M059J (cell line): ENCODE measurements around the gene PSPH. TPM values are rescaled to one million over a fixed set of nuclear protein-coding genes. Genes with fewer than 3 reads are reported as not detected.
A peak's percentile ranks its signal among the peaks of the same experiment; 100 is the strongest.
"Not testable (repeated sequence)": the region's sequence is repeated elsewhere in the genome, so short reads cannot be mapped to it uniquely, and the experiment has no call there.

ENCODE experiments used
- DNase-seq: peaks from one replicate; pipeline ENCODE4 v3.0.0-alpha.2; 2012; ENCODE audit warnings: low read depth
- total RNA-seq: library from RNA; depleted of rRNA; stranded (reverse); fragments of >200 nt; shearing (Covaris generic); gene quantifications from 2 replicates; pipeline ENCODE4 v1.2.3, GENCODE V29; 2014; rRNA removed

The PSPH gene
- 47.8 and 50.8 TPM in 2 replicates for total RNA-seq

GRCh38 chr7:56051339-56052191 lies at the start of gene PSPH, which contains the start of gene CCT6A:
Gene PSPH (minus strand): TSS chr7:56051444. CDS start chr7:56021212, 30,232 bp downstream.
Gene CCT6A (plus strand): TSS chr7:56051765. CDS start chr7:56051849, 84 bp downstream.
- DNase-seq, result peak; percentile 99

GRCh38 chr7:56099653-56100052 lies 48.4 kb upstream of the PSPH start:
- no peak for DNase-seq

DNA sequence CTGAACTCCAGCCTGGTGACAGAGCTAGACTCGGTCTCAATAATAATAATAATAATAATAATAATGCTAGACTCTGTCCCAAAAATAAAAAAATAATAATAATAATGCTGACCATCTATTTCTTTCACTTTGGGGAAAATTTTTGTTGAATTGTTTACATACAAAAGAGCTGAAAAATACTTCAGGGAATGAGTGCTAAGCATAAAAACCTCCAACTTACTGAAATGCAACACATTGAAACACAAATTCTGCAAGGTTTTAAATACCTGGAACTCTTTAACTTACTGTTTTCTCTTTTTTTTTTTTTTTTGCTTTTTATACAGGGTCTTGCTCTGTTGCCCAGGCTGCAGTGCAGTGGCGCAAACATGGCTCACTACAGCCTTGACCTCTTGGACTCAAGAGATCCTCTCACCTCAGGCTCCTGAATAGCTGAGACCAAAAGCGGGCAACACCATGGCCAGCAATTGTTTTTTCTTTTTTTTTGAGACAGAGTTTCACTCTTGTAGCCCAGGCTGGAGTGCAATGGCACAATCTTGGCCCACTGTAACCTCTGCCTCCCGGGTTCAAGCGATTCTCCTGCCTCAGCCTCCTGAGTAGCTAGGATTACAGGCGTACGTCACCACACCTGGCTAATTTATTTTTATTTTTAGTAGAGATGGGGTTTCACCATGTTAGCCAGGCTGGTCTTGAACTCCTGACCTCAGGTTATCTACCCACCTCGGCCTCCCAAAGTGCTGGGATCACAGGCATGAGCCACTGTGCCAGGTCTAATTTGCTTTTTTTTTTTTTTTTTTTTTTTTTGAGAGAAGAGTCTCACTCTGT lies 47.2 kb upstream of the PSPH start:
- DNase-seq, result not testable (repeated sequence)

DNA sequence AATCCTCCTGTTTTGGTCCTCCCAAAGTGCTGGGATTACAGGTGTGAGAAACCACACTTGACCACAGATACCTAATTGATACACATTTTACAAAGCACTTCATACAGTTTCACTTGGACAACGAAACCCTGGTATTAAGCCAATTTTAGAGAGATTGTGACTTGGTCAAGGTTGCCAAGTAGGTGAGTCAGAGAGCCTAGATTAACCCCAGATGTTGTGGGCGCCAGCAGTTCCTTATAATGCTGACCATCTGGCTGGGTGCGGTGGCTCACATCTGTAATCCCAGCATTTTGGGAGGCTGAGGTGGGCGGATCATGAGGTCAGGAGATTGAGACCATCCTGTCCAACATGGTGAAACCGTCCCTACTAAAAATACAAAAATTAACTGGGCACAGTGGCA lies 46.5 kb upstream of the PSPH start:
- DNase-seq, result peak; percentile 81

DNA sequence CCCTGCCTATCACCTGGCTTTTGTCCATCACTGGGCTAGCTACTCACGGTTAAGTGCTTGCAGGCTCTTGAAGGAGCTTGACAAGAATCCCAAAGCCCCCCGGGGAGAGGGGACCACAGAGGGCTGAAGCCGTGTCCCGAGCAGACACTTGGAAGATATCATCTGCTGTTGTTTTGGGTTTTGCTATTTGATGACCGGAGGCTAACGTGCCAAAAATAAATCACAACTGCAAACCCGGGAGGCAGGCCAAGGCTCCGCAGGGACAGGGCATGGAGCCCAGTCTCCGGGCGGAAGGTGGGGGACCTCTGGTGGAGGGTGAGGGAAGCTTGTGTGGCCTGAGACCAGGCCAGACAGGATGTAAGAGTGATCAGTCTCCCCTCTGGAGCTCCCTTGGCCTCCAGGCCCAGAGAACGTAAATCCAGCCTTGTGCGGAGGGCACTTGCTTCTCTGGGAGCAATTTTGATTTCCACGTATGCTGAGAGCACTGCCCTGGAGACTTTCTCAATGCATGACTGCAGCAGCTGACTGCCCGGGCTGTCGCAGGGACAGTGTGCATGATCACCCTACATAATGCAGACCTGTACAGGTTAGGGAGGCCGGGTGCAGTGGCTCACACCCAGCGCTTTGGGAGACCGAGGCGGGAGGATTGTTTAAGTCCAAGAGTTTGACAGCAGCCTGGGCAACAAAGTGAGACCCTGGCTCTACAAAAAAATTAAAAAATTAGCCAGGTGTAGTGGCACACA lies 41.7 kb upstream of the PSPH start, which contains the start of gene PHKG1:
TSS of gene PHKG1 (minus strand) at position 164 of the 743 bp plus-strand sequence. CDS start 4,011 bp downstream, outside the sequence.
- DNase-seq, result peak; percentile 80

GRCh38 chr7:56092388-56092787 lies 41.1 kb upstream of the PSPH start:
- DNase-seq, result not testable (repeated sequence)

DNA sequence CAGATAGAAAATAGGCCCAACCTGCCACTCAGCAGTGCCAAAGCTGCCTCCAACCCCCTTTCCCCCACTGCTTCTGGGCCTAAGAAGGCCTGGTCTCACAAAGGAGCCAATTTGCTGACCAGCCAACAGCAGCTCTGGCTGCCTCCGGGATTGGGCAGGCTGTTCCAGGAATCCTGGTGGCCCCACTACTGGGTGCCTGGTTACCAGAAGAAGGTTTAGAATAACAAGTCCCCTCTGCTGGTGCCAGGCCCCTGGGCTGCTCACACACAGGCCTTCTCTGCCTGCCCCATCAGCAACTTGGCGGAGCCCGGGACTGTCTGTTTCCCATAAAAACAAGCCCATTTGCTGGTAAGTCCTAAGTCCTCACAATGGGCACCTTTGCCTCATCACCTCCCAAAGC lies 40.3 kb upstream of the PSPH start:
- DNase-seq, result no peak

- DNase-seq, result no peak
Observed at GRCh38 chr7:56087445-56087844, 36.2 kb upstream of the PSPH start.

- no peak for DNase-seq
Observed at GRCh38 chr7:56086761-56087160, 35.5 kb upstream of the PSPH start.

- DNase-seq, result no peak
Observed at GRCh38 chr7:56083150-56083785, 32.0 kb upstream of the PSPH start.

GRCh38 chr7:56081626-56082340 lies 30.5 kb upstream of the PSPH start:
- DNase-seq, result no peak

DNA sequence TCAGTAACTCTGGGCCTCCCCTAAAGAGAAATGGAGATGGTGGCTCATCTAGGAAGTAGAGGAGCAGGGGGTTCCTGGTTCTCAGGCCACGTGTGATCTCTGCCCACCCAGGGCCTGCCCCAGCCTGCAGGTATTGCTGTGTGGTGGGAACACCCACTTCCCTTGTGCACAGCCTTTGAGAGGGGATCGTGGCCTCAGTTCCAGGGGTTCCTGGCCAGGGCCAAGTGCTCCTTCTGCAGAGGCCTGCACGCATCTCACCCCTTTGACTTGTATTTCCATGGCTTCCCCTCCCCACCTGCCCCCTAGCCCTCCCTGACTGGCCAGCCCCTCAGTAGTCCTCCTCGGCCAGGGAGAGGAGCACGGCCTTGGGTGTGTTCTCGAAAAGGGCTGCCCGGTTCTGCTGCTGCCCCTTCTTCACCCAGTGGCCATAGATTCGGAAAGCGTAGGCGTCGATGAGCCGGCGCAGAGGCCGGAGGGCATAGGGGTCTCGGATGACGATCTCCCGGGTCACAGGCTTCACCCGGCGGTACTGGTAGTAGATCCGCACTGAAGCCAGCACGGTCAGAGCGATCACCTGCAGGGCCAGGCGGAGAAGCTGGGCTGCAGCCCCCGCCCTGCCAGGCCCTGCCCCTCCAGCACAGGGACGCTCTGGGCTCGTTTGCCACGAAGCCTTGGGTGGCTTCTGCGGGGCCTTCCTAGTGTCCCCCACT lies 29.6 kb upstream of the PSPH start:
- not testable (repeated sequence) for DNase-seq

DNA sequence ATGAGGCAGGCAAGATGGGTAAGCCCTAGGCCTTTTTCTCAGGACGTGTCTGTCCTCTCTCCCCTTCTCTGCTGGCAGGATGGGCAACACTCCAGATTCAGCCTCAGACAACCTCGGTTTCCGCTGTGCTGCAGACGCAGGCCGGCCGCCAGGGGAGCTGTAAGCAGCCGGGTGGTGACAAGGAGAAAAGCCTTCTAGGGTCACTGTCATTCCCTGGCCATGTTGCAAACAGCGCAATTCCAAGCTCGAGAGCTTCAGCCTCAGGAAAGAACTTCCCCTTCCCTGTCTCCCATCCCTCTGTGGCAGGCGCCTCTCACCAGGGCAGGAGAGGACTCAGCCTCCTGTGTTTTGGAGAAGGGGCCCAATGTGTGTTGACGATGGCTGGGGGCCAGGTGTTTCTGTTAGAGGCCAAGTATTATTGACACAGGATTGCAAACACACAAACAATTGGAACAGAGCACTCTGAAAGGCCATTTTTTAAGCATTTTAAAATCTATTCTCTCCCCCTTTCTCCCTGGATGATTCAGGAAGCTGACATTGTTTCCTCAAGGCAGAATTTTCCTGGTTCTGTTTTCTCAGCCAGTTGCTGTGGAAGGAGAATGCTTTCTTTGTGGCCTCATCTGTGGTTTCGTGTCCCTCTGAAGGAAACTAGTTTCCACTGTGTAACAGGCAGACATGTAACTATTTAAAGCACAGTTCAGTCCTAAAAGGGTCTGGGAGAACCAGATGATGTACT lies 28.4 kb upstream of the PSPH start:
- DNase-seq, result peak; percentile 16

DNA sequence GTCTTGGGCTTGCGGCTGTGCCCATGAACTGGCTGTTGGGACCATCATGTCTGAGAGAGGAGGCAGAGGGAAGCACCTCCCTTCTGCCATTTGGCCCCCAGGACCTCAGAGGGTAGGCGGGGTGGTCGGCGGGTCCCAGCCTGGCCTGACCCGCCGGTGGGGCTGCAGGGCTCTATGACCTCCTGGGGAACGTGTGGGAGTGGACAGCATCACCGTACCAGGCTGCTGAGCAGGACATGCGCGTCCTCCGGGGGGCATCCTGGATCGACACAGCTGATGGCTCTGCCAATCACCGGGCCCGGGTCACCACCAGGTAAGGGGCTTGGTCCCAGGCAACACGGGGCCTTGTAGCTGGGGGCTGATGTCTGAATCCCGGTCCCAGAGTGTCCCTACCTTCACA lies 27.0 kb upstream of the PSPH start:
- no peak for DNase-seq

GRCh38 chr7:56077681-56078080 lies 26.4 kb upstream of the PSPH start:
- DNase-seq, result no peak

DNA sequence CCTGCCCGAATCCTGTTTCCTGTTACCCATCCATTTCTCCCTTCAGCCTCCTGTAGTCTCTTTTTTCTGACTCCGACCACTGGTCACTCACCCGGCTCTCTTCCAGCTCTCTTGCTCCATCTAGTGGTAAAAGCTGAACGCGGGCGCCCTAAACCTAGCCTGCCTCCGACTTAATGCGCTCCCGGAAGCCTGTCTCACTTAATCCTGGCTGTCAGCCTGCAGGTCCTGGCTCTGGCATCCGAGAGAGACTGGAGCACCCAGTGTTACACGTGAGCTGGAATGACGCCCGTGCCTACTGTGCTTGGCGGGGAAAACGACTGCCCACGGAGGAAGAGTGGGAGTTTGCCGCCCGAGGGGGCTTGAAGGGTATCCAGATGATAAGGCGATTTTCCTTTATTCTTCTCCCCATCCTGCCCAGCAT lies 23.1 kb upstream of the PSPH start:
- DNase-seq, result peak; percentile 81

DNA sequence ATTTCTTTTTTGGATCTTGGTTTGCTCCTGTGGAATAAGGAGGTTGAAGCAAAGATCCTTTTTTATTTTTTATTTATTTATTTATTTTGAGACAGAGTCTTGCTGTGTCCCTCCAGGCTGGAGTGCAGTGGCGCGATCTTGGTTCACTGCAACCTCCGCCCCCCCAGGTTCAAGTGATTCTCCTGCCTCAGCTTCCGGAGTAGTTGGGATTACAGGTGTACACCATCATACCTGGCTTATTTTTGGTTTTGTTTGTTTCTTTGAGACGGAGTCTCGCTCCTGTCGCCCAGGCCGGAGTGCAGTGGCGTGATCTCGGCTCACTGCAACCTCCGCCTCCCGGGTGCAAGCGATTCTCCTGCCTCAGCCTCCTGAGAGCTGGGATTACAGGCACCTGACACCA lies 15.1 kb upstream of the PSPH start:
- DNase-seq, result not testable (repeated sequence)

- DNase-seq, result peak; percentile 87
Observed at GRCh38 chr7:56063882-56064625, 12.8 kb upstream of the PSPH start, which contains the start of gene SUMF2. Gene SUMF2 (plus strand): TSS chr7:56064286. CDS start chr7:56064312, 26 bp downstream.
